ENCODE measurements around the gene MORC2.

GRCh38 chr22:30919973-30920372 lies 48.6 kb downstream of the MORC2 start:
- no peak for TF ChIP-seq CTCF (optimal IDR thresholded peaks at IDR 0.05 in 1 of 3, IDR thresholded peaks at IDR 0.05 in 1 of 3, conservative IDR thresholded peaks at IDR 0.05 in 1 of 3; ENCODE audit: extremely low read depth in 1 of 3, insufficient read depth in 2 of 3, low read length in 3 of 3)
- no peak for TF ChIP-seq EZH2 (IDR thresholded peaks at IDR 0.05; ENCODE audit: low read length)
